ENCODE results near the gene L2HGDH. TPM values are rescaled to one million over a fixed set of nuclear protein-coding genes. Genes with fewer than 3 reads are reported as not detected.
A peak's percentile ranks its signal among the peaks of the same experiment; 100 is the strongest.

L2HGDH gene
- total RNA-seq, 4 donors from 2014 or later, result 8.6 to 13.4 (median 10.9) TPM

GRCh38 chr14:50345846-50346422, 33.9 kb upstream of the L2HGDH start:
- Histone ChIP-seq H3K27me3 (no peaks in the 10 kb centered on the region), H3K27ac (no peak overlapping the region), H3K9me3 (no peaks in the 10 kb centered on the region), H3K4me1 (peaks cover 8 to 33% of the 10 kb centered on the region in 2 donors), H3K4me3 (no peak overlapping the region), H3K36me3 (no peaks in the 10 kb centered on the region)
- intact Hi-C loops (cut with DNase I; ENCODE audit: low total_unique reads), result no loop called here
- in situ Hi-C loops (cut with MboI; ENCODE audit: low sequenced_read_pairs in 4 of 4), result no loop called here
- no peak for DNase-seq
- no peak for TF ChIP-seq POLR2A (IDR thresholded peaks at IDR 0.05)
- TF ChIP-seq, protein P1, sequence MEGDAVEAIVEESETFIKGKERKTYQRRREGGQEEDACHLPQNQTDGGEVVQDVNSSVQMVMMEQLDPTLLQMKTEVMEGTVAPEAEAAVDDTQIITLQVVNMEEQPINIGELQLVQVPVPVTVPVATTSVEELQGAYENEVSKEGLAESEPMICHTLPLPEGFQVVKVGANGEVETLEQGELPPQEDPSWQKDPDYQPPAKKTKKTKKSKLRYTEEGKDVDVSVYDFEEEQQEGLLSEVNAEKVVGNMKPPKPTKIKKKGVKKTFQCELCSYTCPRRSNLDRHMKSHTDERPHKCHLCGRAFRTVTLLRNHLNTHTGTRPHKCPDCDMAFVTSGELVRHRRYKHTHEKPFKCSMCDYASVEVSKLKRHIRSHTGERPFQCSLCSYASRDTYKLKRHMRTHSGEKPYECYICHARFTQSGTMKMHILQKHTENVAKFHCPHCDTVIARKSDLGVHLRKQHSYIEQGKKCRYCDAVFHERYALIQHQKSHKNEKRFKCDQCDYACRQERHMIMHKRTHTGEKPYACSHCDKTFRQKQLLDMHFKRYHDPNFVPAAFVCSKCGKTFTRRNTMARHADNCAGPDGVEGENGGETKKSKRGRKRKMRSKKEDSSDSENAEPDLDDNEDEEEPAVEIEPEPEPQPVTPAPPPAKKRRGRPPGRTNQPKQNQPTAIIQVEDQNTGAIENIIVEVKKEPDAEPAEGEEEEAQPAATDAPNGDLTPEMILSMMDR (IDR thresholded peaks at IDR 0.05 in 4 of 5, conservative IDR thresholded peaks at IDR 0.05 in 1 of 5), result no peak
- no peak for ATAC-seq

- Histone ChIP-seq H3K27me3 (no peaks in the 10 kb centered on the region), H3K27ac (no peak overlapping the region), H3K4me3 (no peak overlapping the region), H3K9me3 (no peaks in the 10 kb centered on the region), H3K4me1 (peaks cover 8 to 33% of the 10 kb centered on the region in 2 donors), H3K36me3 (no peaks in the 10 kb centered on the region)
- no peak for DNase-seq
- no peak for ATAC-seq
- intact Hi-C loops (cut with DNase I; ENCODE audit: low total_unique reads) (loop anchor here (5.0 kb wide), 1 partner anchor 187 kb away; the partner anchor contains the start of gene MAP4K5), in situ Hi-C loops (cut with MboI; ENCODE audit: low sequenced_read_pairs in 4 of 4) (no loop called here)
- TF ChIP-seq, protein P1 (IDR thresholded peaks at IDR 0.05 in 4 of 5, conservative IDR thresholded peaks at IDR 0.05 in 1 of 5), result no peak
- TF ChIP-seq POLR2A (IDR thresholded peaks at IDR 0.05), result no peak
Observed at GRCh38 chr14:50344876-50345563, 33.0 kb upstream of the L2HGDH start.

GRCh38 chr14:50344116-50344775, 32.2 kb upstream of the L2HGDH start:
- no peaks in the 10 kb centered on the region for H3K36me3 ChIP-seq
- no peaks in the 10 kb centered on the region for H3K27me3 ChIP-seq
- no peaks in the 10 kb centered on the region for H3K9me3 ChIP-seq
- H3K27ac ChIP-seq, result no peak overlapping the region
- intact Hi-C loops (cut with DNase I; ENCODE audit: low total_unique reads), result loop anchor here (5.0 kb wide), 1 partner anchor 188 kb away; the partner anchor contains the start of gene MAP4K5
- in situ Hi-C loops (cut with MboI; ENCODE audit: low sequenced_read_pairs in 4 of 4), result no loop called here
- H3K4me1 ChIP-seq, result peaks cover 8 to 33% of the 10 kb centered on the region in 2 donors
- TF ChIP-seq POLR2A (IDR thresholded peaks at IDR 0.05), result no peak
- TF ChIP-seq, protein P1 (IDR thresholded peaks at IDR 0.05 in 4 of 5, conservative IDR thresholded peaks at IDR 0.05 in 1 of 5), result no peak
- no peak for ATAC-seq
- DNase-seq, result no peak
- H3K4me3 ChIP-seq, result no peak overlapping the region

- peaks cover 8 to 33% of the 10 kb centered on the region in 2 donors for H3K4me1 ChIP-seq
- no peak for ATAC-seq
Observed at GRCh38 chr14:50343434-50343833, 31.4 kb upstream of the L2HGDH start.

More at GRCh38 chr14:50343434-50343833, 31.4 kb upstream of the L2HGDH start:
- DNase-seq, result no peak
- intact Hi-C loops (cut with DNase I; ENCODE audit: low total_unique reads), result loop anchor here (2.0 to 5.0 kb wide), 2 partner anchors 53 to 189 kb away; partner anchors contain the start of genes CDKL1 and MAP4K5
- in situ Hi-C loops (cut with MboI; ENCODE audit: low sequenced_read_pairs in 4 of 4), result no loop called here
- H3K27ac ChIP-seq, result peak overlapping the region in 2 of 4 donors; percentile 35 to 63
- H3K9me3 ChIP-seq, result no peaks in the 10 kb centered on the region
- no peak overlapping the region for H3K4me3 ChIP-seq
- H3K27me3 ChIP-seq, result no peaks in the 10 kb centered on the region
- H3K36me3 ChIP-seq, result no peaks in the 10 kb centered on the region
- TF ChIP-seq POLR2A (IDR thresholded peaks at IDR 0.05), result no peak
- TF ChIP-seq, protein P1 (IDR thresholded peaks at IDR 0.05 in 4 of 5, conservative IDR thresholded peaks at IDR 0.05 in 1 of 5), result no peak

Data from gastrocnemius medialis (tissue), 4 donors.